GM21786 (cell line): ENCODE results near the gene METTL15.
"Not testable (repeated sequence)": the region's sequence is repeated elsewhere in the genome, so short reads cannot be mapped to it uniquely, and the experiment has no call there.

Experiments used
- ATAC-seq: cut with Tn5 transposase; IDR thresholded peaks from one replicate; pipeline ENCODE4 v1.9.1; 2021; ENCODE audit not compliant: unreplicated experiment

The METTL15 gene

DNA sequence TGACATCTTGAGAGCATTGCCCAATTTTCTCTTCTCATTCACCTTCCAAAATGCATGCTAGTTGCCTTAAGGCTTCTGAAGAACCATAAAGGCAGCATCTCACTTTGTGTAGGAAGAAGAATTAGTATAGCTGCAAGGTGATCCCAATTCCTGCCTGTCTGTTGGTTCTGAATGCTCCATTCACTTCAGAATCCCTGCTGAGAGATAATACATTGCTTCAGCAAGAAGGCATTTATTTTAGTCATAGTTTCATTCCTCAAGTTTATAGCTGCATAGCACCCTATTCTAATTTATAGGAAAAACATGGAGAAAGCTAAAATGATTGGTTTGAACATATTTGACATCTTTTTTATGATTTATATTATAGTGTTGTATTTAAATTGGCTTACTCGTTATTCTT lies 181.3 kb downstream of the METTL15 start:
- no peak for ATAC-seq

DNA sequence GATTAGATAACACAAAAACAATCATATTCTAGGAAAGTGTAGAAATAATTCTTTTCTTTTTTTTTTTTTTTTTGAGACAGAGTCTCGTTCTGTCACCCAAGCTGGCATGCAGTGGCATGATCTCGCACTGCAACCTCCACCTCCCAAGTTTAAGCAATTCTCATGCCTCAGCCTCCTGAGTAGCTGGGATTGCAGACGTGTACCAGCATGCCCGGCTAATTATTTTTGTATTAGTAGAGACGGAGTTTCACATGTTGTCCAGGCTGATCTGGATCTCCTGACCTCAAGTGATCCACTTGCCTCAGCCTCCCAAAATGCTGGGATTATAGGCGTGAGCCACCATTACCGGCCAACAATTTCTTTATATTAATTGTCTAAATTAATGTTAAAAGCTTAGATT lies 182.8 kb downstream of the METTL15 start:
- ATAC-seq, result not testable (repeated sequence)

DNA sequence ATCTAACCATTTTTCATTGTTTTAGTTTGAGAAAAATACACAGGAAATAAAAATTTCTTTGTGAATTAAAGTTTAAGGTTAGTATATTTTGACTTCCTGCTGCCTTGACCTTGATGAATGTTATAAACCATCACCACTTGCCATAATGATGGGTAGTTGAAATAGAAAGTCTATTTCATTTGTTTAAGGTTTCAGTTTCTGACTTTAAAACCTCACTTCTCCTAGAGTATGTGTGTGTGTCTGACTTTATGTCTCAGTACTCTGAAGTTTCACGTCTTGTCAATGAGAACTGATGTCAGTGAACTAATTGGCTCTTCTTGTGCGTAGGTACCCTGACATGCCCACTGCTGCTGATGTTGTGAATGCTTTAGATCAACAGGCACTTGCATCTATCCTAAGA lies 188.2 kb downstream of the METTL15 start:
- ATAC-seq, result peak; percentile 97

DNA sequence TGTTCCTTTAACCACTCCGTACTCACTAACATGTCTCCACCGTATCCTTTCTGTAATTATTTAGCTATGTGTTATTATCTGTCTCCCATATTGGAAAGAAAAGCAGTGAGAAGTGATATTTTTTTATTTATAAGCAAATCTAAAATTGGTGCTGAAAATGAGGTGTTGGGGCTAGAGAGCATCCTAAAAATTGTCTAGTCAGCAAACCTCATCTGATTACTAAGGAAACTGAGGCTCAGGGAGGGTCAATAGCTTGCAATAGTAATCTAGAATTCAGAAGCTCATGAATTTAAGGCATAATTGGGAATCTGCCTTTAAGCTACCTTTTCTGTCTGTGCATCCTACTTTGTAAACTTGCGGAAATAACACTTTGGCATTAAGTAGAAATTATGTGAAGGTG lies 190.0 kb downstream of the METTL15 start:
- ATAC-seq, result no peak

DNA sequence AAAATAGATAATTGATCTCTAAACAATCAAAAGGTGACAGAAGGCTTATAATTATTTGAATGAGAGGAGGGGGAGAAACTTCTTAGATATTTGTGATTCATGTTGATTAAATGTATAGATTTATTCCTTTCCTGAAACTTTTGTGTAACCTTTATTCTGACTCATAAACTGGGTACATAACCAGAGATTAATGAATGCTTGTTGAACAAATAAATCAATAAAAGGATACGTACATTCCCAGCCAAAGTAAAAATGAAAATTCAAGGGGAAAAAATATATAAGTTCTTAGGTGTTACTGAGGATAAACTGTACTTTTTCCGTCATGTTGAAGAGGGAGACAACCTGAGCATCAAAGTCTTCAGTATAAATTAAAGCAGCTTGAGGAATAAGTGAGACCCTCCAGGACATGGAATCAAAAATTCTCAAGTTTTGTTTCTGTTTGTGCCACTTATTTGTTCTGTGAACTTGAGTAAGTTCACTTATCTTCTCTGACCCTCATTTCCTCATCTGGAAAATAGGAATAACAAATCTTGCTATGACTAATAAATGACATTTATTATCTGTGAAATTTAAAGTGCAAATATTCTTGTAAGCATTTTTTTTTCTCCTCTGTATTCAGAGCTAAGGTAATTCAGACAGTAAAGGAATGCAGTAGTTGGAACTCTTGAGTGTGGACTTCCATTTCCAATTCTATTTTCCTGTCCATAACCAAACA lies 195.4 kb downstream of the METTL15 start:
- no peak for ATAC-seq

DNA sequence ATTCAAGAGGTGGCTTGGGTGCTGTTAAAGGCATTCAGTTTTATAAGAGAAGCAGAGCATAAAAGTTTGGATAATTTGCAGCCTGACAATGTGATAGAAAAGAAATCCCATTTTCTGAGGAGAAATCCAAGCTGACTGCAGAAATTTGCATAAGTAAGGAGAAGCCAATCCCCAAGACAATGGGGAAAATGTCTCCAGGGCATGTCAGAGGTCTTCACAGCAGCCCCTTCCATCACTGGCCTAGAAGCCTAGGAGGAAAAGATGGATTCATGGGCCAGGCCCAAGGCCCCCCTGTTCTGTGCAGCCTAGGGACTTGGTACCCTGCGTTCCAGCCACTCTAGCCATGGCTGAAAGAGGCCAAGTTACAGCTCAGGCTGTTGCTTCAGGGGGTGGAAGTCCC lies 207.3 kb downstream of the METTL15 start:
- no peak for ATAC-seq

DNA sequence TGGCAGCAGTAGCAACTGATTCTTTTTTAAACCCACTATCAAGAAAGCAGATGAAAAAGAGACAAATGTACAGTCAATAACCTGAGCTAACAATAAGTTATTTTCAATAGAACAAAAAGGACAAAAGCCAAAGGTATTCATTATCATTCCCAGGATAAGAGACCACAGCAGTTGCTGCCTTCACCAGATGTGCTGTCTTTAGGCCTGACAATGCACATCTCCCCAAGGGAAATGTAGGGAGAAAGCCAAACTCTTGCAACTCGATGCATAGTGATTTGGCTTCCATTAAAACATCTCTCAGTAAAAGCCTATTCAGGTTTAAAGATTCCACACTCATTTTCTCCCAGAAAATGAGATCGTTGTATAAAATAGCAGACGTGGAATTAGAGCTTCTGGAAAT lies 210.7 kb downstream of the METTL15 start:
- ATAC-seq, result no peak

DNA sequence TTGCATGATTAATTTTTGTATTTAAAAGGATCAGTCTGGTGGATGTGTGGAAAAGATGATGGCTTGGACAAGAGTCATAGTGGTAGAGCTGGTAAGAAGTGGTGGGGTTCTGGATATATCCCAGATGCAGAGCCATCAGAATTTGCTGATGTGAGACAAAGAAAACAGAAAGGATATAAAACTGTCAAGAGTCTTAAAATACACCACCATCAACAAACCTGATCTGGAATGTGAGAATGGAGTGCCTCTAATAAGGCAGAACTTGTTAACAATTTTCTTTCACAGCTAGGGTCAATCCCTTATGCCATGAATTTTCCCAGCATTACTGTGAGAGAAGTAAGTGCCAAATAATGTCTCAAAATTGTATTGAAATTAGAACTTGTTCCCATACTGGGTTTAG lies 215.4 kb downstream of the METTL15 start:
- no peak for ATAC-seq

DNA sequence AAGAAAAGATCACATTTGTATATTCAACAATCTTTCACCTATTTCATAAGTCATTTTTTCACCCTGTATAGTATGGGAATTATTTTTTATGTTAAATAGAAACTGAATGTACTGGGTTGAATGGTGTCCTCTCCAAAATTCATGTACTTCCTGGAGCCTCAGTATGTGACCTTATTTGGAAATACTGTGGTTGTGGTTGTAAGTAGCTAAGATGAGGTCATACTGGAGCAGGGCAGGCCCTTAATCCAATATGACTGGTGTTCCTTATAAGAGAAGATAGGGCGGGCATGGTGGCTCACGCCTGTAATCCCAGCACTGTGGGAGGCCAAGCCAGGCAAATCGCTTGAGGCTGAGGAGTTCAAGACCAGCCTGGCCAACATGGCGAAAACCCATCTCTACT lies 224.2 kb downstream of the METTL15 start:
- peak; percentile 66 for ATAC-seq

DNA sequence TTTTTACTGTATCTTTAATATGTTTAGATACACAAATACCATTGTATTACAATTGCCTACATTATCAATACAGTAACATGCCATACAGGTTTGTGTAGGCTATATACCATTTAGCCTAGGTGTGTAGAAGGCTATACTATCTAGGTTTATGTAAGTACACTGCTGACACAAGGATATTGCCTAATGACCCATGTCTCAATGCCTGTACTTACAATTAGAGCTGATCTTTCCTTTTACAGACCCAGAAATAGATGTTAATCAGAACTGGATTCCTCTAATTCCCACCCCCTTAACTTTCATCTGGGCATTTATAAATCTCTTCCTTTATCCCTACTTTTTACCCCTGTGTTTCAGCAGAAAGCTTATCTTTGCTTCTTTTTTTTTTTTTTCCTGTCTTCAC lies 229.5 kb downstream of the METTL15 start:
- ATAC-seq, result no peak

DNA sequence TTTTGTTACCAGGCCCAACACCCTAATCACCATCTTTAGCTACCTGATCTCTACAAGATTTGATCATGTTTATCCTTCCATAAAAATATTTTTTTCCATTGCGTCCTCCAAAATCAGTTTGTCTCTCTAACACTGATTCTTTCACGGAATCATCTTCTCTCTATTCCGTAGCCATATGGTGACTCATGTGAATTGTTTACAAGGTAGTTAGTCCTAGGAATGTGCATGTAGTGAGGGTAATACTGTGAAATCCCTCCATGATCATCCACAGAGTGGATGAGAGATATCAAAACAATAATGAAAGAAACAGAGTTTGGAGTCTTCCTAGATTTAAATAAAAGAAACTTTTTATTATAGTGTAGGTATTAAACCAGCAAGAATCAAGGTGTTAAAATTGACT lies 230.2 kb downstream of the METTL15 start:
- ATAC-seq, result no peak

DNA sequence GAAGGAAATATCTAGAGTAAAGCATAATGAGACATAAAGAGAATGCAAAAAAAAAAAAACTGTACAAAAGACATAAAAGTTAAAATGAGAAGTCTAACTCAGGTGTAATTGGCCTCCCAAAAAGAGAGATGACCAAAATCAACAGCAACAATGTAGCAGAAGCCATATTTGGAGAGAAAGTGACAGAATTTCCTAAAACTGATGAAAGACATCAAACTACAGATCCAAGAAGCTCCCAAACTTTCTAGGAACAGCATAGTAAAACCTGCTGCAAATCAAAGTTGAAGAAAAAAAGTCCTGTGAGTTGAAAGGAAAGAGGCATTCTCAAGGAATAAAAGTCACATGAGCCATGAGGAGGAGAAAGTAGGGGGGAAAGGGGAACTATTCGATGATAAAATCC lies 231.3 kb downstream of the METTL15 start:
- ATAC-seq, result no peak

DNA sequence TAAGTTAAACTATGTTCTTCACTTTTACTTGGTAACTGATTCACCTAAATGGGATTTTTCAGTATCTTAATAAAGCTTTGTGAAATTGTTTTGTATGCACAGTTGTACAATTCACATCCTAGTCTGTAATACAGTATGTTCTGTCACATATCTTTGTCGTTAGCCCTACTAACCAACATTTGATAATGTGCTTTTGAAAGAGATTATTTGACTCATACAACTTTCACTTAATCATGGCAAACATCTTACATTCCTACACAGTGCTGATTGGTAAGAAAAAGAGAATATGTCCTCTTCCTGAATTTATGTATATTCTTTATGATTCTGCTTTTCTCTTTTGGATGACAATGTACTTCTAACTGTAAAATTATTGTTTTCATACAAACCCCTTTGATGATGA lies 234.5 kb downstream of the METTL15 start:
- no peak for ATAC-seq

DNA sequence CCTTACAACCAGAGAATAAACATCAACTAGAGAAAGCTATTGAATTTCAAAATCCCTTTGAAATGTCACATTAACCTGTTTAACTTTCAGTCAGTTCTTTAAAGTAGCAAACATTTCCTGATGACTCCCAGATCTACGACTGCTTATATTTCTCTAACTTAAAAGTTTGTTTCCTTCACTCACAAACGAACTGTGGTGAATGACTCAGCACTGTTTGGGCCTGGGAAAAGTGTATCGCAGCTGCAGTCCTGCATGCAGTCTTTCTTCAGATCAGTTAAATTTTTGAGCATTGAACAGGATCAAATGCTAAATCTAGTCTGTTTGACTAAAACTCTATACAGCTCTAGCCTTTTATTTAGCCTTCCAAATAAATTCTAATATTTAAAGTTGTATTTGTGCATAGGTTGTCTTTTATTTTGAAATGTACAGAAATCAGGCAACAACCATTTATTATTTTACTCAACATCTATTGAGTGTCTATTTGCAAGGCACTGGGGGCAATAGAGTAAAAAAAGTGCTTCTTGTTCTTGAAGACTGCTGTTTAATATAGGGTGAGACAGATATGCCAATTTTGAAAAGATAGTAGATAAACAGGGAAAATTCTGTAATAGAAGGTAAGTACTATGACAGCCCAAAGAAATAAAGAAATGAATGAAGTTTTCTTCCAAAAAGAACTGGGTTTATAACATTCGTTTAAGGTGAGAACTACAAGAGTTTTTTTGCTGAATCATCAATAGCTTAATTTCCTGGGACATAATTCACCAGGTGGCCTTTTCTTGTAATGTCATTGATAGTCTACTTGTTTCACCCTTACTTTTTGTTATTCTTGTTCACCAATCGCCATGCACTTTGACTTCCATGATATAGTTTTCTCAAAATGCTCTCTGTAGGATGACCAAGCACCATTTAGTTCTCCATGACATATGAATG lies 235.4 kb downstream of the METTL15 start:
- peak; percentile 55 for ATAC-seq

DNA sequence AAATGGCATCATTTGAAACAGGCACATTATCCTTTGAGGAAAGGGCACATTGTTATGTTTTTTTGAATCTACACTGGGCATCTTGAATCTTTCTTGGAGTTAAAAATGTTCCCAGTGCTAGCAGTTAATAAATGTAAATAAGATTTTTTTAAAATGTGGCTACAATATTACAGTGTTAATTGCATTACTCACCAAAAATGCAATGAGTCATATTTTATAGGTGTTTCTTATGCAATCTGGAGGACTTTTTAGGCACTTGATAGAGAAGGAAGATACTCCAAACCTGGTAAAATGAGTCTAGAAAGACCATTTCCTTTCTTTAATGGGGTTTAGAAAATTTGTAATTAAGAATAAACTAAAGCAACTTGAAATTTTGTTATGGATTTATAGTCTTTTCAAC lies 238.0 kb downstream of the METTL15 start:
- ATAC-seq, result no peak

DNA sequence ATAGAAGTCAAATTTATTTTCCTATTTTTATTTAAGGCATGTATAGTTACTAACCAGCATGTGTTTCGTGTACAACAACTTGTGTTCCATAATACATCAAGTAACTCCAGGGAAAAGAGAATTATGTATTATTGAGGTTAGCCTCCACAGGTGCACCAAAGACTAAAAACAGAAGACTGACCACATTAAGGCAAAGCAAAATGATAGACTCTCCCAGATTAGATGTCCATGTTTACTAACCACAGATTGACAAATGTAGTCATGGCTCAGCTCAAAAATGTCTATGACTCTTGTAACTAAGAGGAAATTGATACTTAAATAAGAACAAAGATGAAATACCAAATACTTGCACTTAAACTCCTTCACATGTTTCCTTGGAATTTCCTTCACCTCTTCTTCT lies 238.5 kb downstream of the METTL15 start:
- ATAC-seq, result no peak

DNA sequence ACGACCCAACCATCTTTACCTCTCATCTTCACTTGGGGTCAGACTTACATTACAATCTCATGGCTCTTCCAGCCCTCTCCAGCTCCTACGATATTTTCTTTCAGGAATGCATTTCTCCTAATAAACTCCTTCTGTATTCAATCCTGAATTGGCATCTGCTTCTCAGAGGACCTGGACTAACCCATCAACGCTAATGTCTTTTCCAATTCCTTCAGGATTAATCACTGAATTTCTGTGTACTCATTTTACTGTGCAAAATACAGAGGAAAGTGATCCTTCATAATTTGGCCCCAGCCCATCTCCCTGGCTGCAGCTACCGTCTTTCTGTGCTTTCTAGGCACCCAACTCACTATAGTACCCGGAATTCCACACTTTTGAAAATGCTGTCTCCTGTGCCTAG lies 239.2 kb downstream of the METTL15 start:
- ATAC-seq, result no peak

DNA sequence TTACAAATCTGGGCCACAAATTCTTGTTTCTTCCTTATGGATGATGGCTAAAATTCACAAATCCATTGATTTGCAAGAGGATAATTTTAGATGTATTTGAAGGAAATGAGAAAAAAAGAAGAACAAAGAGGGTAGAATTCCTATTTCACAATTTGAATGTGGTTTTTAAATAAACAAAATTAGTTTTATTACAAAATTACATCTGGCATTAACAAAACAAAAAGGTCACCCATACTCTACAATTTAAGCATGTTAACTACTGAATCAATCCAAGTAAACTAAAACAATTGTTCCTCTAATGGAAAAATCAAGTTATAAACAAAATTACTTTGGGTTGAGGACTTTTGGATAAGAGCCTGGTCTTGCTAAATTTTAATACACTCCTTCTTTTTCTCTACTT lies 242.0 kb downstream of the METTL15 start:
- ATAC-seq, result no peak

DNA sequence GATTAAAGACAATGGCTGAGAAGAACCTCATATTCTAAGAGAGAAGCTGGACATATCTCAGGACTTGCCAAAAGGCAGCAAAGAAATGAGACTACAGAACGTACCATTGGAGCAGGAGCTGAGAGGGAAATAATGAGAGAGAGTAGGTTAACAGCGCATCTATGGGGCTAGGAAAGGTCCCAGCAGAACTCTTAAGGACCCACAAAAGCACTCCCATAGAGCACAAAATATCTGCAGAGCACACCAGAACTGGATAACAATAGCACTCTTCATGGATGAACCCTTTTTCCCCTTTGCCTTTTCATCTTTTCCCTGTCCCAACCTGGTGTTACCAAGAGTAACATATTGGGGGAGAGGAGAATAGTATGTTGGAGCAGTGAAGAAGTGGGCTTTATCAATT lies 245.8 kb downstream of the METTL15 start:
- ATAC-seq, result no peak

DNA sequence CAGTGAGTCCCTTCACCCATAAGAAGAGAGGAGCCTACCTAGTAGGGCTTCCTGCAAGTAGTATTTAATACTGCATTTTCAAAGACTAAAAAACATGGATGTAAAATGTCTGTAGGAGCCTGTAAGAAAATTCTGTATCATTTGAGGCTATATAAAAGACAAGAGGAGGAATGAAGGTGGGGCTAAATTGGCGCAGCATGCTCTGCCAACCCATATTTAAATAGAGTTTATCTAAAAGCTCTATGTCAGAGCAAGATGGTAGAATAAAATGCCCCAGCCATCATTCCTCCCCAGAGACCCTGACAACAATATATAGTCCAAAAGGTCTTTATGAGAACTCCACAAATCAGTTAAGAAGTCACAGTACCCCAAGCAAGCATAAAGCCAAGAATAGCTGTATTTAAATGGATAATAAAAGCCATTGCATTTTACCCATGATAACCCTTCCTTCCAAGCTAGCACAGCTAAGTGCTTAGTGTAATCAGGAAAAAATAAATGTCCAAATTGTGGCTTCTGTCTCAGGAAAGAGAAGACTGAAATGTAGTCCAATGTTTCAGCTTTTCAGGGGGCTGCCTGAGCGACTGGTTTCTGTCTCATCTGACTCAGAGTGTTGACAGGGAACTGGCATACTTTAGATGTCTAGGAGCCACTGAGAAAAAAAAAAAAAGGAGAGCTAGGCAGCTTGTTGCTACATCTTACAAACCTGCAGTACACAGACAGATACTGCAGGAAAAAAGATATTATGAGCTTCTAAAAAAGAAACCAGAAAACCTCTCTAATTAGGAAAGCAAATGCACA lies 258.6 kb downstream of the METTL15 start:
- no peak for ATAC-seq

DNA sequence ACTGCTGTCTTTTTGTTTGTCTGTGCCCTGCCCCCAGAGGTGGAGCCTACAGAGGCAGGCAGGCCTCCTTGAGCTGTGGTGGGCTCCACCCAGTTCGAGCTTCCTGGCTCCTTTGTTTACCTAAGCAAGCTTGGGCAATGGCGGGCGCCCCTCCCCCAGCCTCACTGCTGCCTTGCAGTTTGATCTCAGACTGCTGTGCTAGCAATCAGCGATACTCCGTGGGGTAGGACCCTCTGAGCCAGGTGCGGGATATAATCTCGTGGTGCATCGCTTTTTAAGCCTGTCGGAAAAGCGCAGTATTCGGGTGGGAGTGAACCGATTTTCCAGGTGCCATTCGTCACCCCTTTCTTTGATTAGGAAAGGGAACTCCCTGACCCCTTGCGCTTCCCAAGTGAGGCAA lies 269.9 kb downstream of the METTL15 start:
- ATAC-seq, result not testable (repeated sequence)
